ENCODE data around the gene CBY1. TPM values are rescaled to one million over a fixed set of nuclear protein-coding genes. Genes with fewer than 3 reads are reported as not detected.

CBY1 gene
- total and polyA plus RNA-seq, 2 donors (not counting 1 experiment from before 2014, with no cell fraction given) = 6.0 to 20.7 TPM

DNA sequence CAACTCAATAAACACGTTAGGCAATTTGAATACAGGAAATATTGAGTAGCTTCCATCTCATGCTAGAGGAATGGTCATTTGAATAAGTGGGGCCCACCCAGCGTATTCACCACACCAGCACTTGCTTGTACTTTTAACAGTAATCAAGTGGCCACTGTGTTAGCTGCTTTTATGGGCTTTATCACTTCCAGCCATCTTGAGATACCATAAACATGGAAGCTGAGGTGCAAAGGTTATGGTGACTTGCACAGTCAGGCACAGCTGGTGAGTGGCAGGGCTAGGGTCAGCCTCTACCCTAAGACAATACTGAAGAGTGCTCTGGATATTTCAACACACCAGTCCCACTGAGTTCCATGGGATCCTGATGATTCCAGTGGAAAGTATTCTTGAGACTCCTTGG is 37.6 kb downstream of the CBY1 start:
- Histone ChIP-seq H3K27me3 (replicated peaks in 1 of 4; ENCODE audit: control extremely low read depth in 1 of 4, control insufficient read depth in 3 of 4, insufficient read depth in 4 of 4, low read length in 3 of 4) (no peaks in the 10 kb centered on the region), H3K27ac (ENCODE audit: low read length in 2 of 2) (no peak overlapping the region), H3K4me3 (ENCODE audit: control extremely low read depth in 1 of 5, extremely low read depth in 1 of 5, insufficient read depth in 1 of 5, low read depth in 2 of 5, low read length in 4 of 5) (no peak overlapping the region), H3K36me3 (replicated peaks in 1 of 2; ENCODE audit: control extremely low read depth in 1 of 2, control insufficient read depth in 1 of 2, extremely low read depth in 1 of 2, insufficient read depth in 2 of 2, low read length in 1 of 2) (peaks cover 3 to 9% of the 10 kb centered on the region in 2 experiments), H2AFZ (ENCODE audit: insufficient read depth, low read depth, low read length, poor library complexity, severe bottlenecking) (no peak overlapping the region), H3K79me2 (ENCODE audit: control insufficient read depth, insufficient read depth, low read length) (peaks cover 29% of the 10 kb centered on the region), H3K4me1 (ENCODE audit: control insufficient read depth in 2 of 2, insufficient read depth in 2 of 2, low read length in 2 of 2) (peaks cover 9 to 19% of the 10 kb centered on the region in 2 donors), H3K9ac (ENCODE audit: low read length) (no peak overlapping the region), H3K4me2 (replicated peaks; ENCODE audit: low read depth, low read length, poor library complexity, severe bottlenecking) (no peak overlapping the region), H3K9me3 (ENCODE audit: control extremely low read depth in 1 of 3, control insufficient read depth in 2 of 3, insufficient read depth in 1 of 3, low read length in 2 of 3) (no peaks in the 10 kb centered on the region), H4K20me1 (ENCODE audit: control insufficient read depth, insufficient read depth, low read length, poor library complexity, severe bottlenecking) (peaks cover 7% of the 10 kb centered on the region)
- no peaks in the 10 kb centered on the region for H3K27me3 Mint-ChIP-seq
- ChIA-PET CTCF (interaction anchor here (1.0 to 6.7 kb wide), 2 partner anchors 12 to 70 kb away, joined by 6 to 51 read pairs; partner anchors contain the start of gene TOMM22), POLR2A (interaction anchor here (0.7 to 1.3 kb wide), 2 partner anchors 12 to 29 kb away, joined by 4 to 5 read pairs; partner anchors contain the start of gene TOMM22)
- no peak for ATAC-seq (ENCODE audit: low read depth)
- H3K4me1 Mint-ChIP-seq = peaks cover 51% of the 10 kb centered on the region
- TF ChIP-seq EZH2 (IDR thresholded peaks at IDR 0.05; ENCODE audit: borderline replicate concordance, insufficient read depth, low read depth, low read length, poor library complexity, severe bottlenecking) = no peak
- TF ChIP-seq, protein P1, sequence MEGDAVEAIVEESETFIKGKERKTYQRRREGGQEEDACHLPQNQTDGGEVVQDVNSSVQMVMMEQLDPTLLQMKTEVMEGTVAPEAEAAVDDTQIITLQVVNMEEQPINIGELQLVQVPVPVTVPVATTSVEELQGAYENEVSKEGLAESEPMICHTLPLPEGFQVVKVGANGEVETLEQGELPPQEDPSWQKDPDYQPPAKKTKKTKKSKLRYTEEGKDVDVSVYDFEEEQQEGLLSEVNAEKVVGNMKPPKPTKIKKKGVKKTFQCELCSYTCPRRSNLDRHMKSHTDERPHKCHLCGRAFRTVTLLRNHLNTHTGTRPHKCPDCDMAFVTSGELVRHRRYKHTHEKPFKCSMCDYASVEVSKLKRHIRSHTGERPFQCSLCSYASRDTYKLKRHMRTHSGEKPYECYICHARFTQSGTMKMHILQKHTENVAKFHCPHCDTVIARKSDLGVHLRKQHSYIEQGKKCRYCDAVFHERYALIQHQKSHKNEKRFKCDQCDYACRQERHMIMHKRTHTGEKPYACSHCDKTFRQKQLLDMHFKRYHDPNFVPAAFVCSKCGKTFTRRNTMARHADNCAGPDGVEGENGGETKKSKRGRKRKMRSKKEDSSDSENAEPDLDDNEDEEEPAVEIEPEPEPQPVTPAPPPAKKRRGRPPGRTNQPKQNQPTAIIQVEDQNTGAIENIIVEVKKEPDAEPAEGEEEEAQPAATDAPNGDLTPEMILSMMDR (IDR thresholded peaks at IDR 0.05) = no peak
- H3K4me3 Mint-ChIP-seq = no peak overlapping the region
- DNase-seq = no peak
- intact Hi-C loops (cut with micrococcal nuclease) = no loop called here
- no peaks in the 10 kb centered on the region for H3K9me3 Mint-ChIP-seq (ENCODE audit: insufficient read depth)
- no CpG with 5 or more reads among the region's 2 CpGs for WGBS (ENCODE audit: insufficient coverage)
- no peak overlapping the region for H3K27ac Mint-ChIP-seq

DNA sequence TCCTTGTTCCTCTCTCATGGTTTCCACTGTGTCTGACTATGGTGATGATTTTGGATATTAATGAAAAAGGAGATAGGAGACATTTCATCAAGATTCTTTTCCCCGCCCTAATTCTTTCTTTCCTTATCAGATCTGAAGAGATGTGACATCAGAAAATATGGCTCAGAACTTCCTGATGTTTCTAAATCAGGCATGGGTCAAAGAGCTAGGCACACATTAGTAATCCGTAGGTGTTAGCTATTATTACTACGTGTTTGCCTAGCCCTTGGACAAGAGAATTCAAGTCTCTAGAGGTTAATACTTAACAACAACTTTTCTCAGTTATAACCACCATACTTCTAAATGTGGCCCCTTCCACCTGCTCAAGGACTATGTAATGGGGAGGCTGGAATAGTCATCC is 38.5 kb downstream of the CBY1 start:
- H3K9ac ChIP-seq (ENCODE audit: low read length) = no peak overlapping the region
- no peak overlapping the region for H2AFZ ChIP-seq (ENCODE audit: insufficient read depth, low read depth, low read length, poor library complexity, severe bottlenecking)
- intact Hi-C loops (cut with micrococcal nuclease) = no loop called here
- DNase-seq = no peak
- Mint-ChIP-seq H3K27ac (no peak overlapping the region), H3K4me1 (peaks cover 60% of the 10 kb centered on the region), H3K4me3 (no peak overlapping the region), H3K27me3 (no peaks in the 10 kb centered on the region), H3K9me3 (ENCODE audit: insufficient read depth) (no peaks in the 10 kb centered on the region)
- ChIA-PET POLR2A (interaction anchor here (0.7 to 1.3 kb wide), 2 partner anchors 13 to 29 kb away, joined by 4 to 5 read pairs; partner anchors contain the start of gene TOMM22), CTCF (interaction anchor here (6.7 kb wide), 1 partner anchor 13 kb away, joined by 51 read pairs; the partner anchor contains the start of gene TOMM22)
- H3K4me1 ChIP-seq (ENCODE audit: control insufficient read depth in 2 of 2, insufficient read depth in 2 of 2, low read length in 2 of 2) = peaks cover 18 to 28% of the 10 kb centered on the region in 2 donors
- no peaks in the 10 kb centered on the region for H3K9me3 ChIP-seq (ENCODE audit: control extremely low read depth in 1 of 3, control insufficient read depth in 2 of 3, insufficient read depth in 1 of 3, low read length in 2 of 3)
- ATAC-seq (ENCODE audit: low read depth) = no peak
- no peak overlapping the region for H3K4me3 ChIP-seq (ENCODE audit: control extremely low read depth in 1 of 5, extremely low read depth in 1 of 5, insufficient read depth in 1 of 5, low read depth in 2 of 5, low read length in 4 of 5)
- H3K36me3 ChIP-seq (replicated peaks in 1 of 2; ENCODE audit: control extremely low read depth in 1 of 2, control insufficient read depth in 1 of 2, extremely low read depth in 1 of 2, insufficient read depth in 2 of 2, low read length in 1 of 2) = peaks cover 3 to 7% of the 10 kb centered on the region in 2 experiments
- TF ChIP-seq EZH2 (IDR thresholded peaks at IDR 0.05; ENCODE audit: borderline replicate concordance, insufficient read depth, low read depth, low read length, poor library complexity, severe bottlenecking) = no peak
- TF ChIP-seq, protein P1 (IDR thresholded peaks at IDR 0.05) = no peak
- peaks cover 34% of the 10 kb centered on the region for H3K79me2 ChIP-seq (ENCODE audit: control insufficient read depth, insufficient read depth, low read length)
- no peak overlapping the region for H3K4me2 ChIP-seq (replicated peaks; ENCODE audit: low read depth, low read length, poor library complexity, severe bottlenecking)
- H3K27ac ChIP-seq (ENCODE audit: low read length in 2 of 2) = no peak overlapping the region
- no peaks in the 10 kb centered on the region for H3K27me3 ChIP-seq (replicated peaks in 1 of 4; ENCODE audit: control extremely low read depth in 1 of 4, control insufficient read depth in 3 of 4, insufficient read depth in 4 of 4, low read length in 3 of 4)
- WGBS (ENCODE audit: insufficient coverage) = no CpG with 5 or more reads among the region's 3 CpGs
- peaks cover 7% of the 10 kb centered on the region for H4K20me1 ChIP-seq (ENCODE audit: control insufficient read depth, insufficient read depth, low read length, poor library complexity, severe bottlenecking)

All from B cell (primary cell).